Skeletal muscle satellite cell (primary cell): ENCODE results near the gene MYRIP. TPM values are rescaled to one million over a fixed set of nuclear protein-coding genes. Genes with fewer than 3 reads are reported as not detected.
"Not testable (repeated sequence)": the region's sequence is repeated elsewhere in the genome, so short reads cannot be mapped to it uniquely, and the experiment has no call there.

Source experiments
- H3K27me3 ChIP-seq: 2 replicates; pipeline ENCODE4 v1.7.0; 2013; ENCODE audit warnings: low read length; ENCODE audit not compliant: control insufficient read depth, insufficient read depth
- H3K36me3 ChIP-seq: 2 replicates; pipeline ENCODE4 v1.7.0; 2013; ENCODE audit warnings: mild to moderate bottlenecking, control low read depth, low read length; ENCODE audit not compliant: insufficient read depth
- H3K4me1 ChIP-seq: 2 replicates; pipeline ENCODE4 v1.7.0; 2013; ENCODE audit warnings: low read length; ENCODE audit not compliant: control insufficient read depth, insufficient read depth
- H3K4me2 ChIP-seq: 2 replicates; pipeline ENCODE4 v1.7.0; 2013; ENCODE audit warnings: mild to moderate bottlenecking, low read length
- H3K4me3 ChIP-seq: 2 replicates; pipeline ENCODE4 v1.7.0; 2013; ENCODE audit warnings: low read length
- H3K9ac ChIP-seq: 2 replicates; pipeline ENCODE4 v1.7.0; 2013; ENCODE audit warnings: mild to moderate bottlenecking, low read depth, low read length, moderate library complexity
- H3K9me3 ChIP-seq: replicated peaks from 2 replicates; pipeline ENCODE4 v1.7.0; 2013; ENCODE audit warnings: mild to moderate bottlenecking, control low read depth, low read length
- total RNA-seq: library from RNA; depleted of rRNA; stranded (reverse); fragments of >200 nt; gene quantifications from 2 replicates; pipeline ENCODE4 v1.2.3, GENCODE V29; 2012; rRNA removed

MYRIP gene
- under 0.01 and 0.25 TPM in 2 replicates for total RNA-seq

- Histone ChIP-seq H3K4me1 (peaks cover 25% of the 10 kb centered on the region), H3K27me3 (peaks cover 47% of the 10 kb centered on the region), H3K4me3 (peak within 1 kb of the TSS; percentile 62), H3K36me3 (no peaks in the 10 kb centered on the region), H3K9ac (no peak within 1 kb of the TSS), H3K4me2 (peak within 1 kb of the TSS; percentile 73), H3K9me3 (no peaks in the 10 kb centered on the region)
These were observed at the start of gene MYRIP for GRCh38 chr3:39809181-39809994. Gene MYRIP (plus strand): TSS chr3:39809609. CDS start chr3:39900817, 91,208 bp downstream.

GRCh38 chr3:39760325-39760724 lies 49.1 kb upstream of the MYRIP start:
- no peak overlapping the region for H3K9ac ChIP-seq
- H3K36me3 ChIP-seq = no peaks in the 10 kb centered on the region
- H3K4me1 ChIP-seq = no peaks in the 10 kb centered on the region
- no peak overlapping the region for H3K4me3 ChIP-seq
- H3K27me3 ChIP-seq = peaks cover 3% of the 10 kb centered on the region
- no peaks in the 10 kb centered on the region for H3K9me3 ChIP-seq
- H3K4me2 ChIP-seq = no peak overlapping the region

- no peak overlapping the region for H3K9ac ChIP-seq
- no peak overlapping the region for H3K4me3 ChIP-seq
- H3K4me2 ChIP-seq = no peak overlapping the region
- H3K27me3 ChIP-seq = peaks cover 3% of the 10 kb centered on the region
- H3K9me3 ChIP-seq = no peaks in the 10 kb centered on the region
- no peaks in the 10 kb centered on the region for H3K4me1 ChIP-seq
- no peaks in the 10 kb centered on the region for H3K36me3 ChIP-seq
These were observed 46.8 kb upstream of the MYRIP start for GRCh38 chr3:39762537-39763070.

- Histone ChIP-seq H3K9me3 (no peaks in the 10 kb centered on the region), H3K4me3 (no peak overlapping the region), H3K4me1 (no peaks in the 10 kb centered on the region), H3K36me3 (no peaks in the 10 kb centered on the region), H3K9ac (no peak overlapping the region), H3K27me3 (peaks cover 3% of the 10 kb centered on the region), H3K4me2 (no peak overlapping the region)
These were observed 46.0 kb upstream of the MYRIP start for GRCh38 chr3:39763390-39763789.

- Histone ChIP-seq H3K4me2 (no peak overlapping the region), H3K4me3 (no peak overlapping the region), H3K4me1 (no peaks in the 10 kb centered on the region), H3K9ac (no peak overlapping the region), H3K9me3 (no peaks in the 10 kb centered on the region), H3K36me3 (no peaks in the 10 kb centered on the region), H3K27me3 (no peaks in the 10 kb centered on the region)
These were observed 43.8 kb upstream of the MYRIP start for GRCh38 chr3:39765575-39765974.

- no peaks in the 10 kb centered on the region for H3K9me3 ChIP-seq
- no peaks in the 10 kb centered on the region for H3K4me1 ChIP-seq
- H3K9ac ChIP-seq = no peak overlapping the region
- H3K27me3 ChIP-seq = no peaks in the 10 kb centered on the region
- H3K4me3 ChIP-seq = no peak overlapping the region
- no peaks in the 10 kb centered on the region for H3K36me3 ChIP-seq
- H3K4me2 ChIP-seq = no peak overlapping the region
These were observed 43.0 kb upstream of the MYRIP start for GRCh38 chr3:39766433-39766832.

- not testable (repeated sequence) for H3K4me2 ChIP-seq, H3K4me1 ChIP-seq, H3K9me3 ChIP-seq, H3K27me3 ChIP-seq, H3K36me3 ChIP-seq, H3K9ac ChIP-seq, H3K4me3 ChIP-seq
These were observed 42.5 kb upstream of the MYRIP start for GRCh38 chr3:39766909-39767308.

- H3K9me3 ChIP-seq, H3K4me3 ChIP-seq, H3K27me3 ChIP-seq, H3K4me1 ChIP-seq, H3K4me2 ChIP-seq, H3K9ac ChIP-seq, H3K36me3 ChIP-seq: not testable (repeated sequence)
These were observed 31.2 kb upstream of the MYRIP start for GRCh38 chr3:39778168-39778567.

- no peaks in the 10 kb centered on the region for H3K27me3 ChIP-seq
- H3K9ac ChIP-seq = no peak overlapping the region
- H3K9me3 ChIP-seq = no peaks in the 10 kb centered on the region
These were observed 29.7 kb upstream of the MYRIP start for GRCh38 chr3:39779511-39780230.

GRCh38 chr3:39780352-39780751 lies 29.1 kb upstream of the MYRIP start:
- no peak overlapping the region for H3K9ac ChIP-seq
- no peaks in the 10 kb centered on the region for H3K27me3 ChIP-seq
- no peaks in the 10 kb centered on the region for H3K9me3 ChIP-seq
- no peaks in the 10 kb centered on the region for H3K4me1 ChIP-seq
- no peaks in the 10 kb centered on the region for H3K36me3 ChIP-seq
- H3K4me2 ChIP-seq = no peak overlapping the region
- no peak overlapping the region for H3K4me3 ChIP-seq

More at GRCh38 chr3:39779511-39780230, 29.7 kb upstream of the MYRIP start:
- H3K36me3 ChIP-seq = no peaks in the 10 kb centered on the region
- no peaks in the 10 kb centered on the region for H3K4me1 ChIP-seq
- H3K4me2 ChIP-seq = no peak overlapping the region
- H3K4me3 ChIP-seq = no peak overlapping the region

GRCh38 chr3:39781025-39781424 lies 28.4 kb upstream of the MYRIP start:
- Histone ChIP-seq H3K27me3 (no peaks in the 10 kb centered on the region), H3K9me3 (no peaks in the 10 kb centered on the region), H3K4me2 (no peak overlapping the region), H3K4me1 (no peaks in the 10 kb centered on the region), H3K4me3 (no peak overlapping the region), H3K36me3 (no peaks in the 10 kb centered on the region), H3K9ac (no peak overlapping the region)
